Measurements from ENCODE around the gene MAPK9. TPM values are rescaled to one million over a fixed set of nuclear protein-coding genes. Genes with fewer than 3 reads are reported as not detected.
"Not testable (repeated sequence)": the region's sequence is repeated elsewhere in the genome, so short reads cannot be mapped to it uniquely, and the experiment has no call there.

Gene MAPK9
- total RNA-seq, 3 donors from 2014 or later, result 34.8 to 39.1 (median 35.8) TPM

DNA sequence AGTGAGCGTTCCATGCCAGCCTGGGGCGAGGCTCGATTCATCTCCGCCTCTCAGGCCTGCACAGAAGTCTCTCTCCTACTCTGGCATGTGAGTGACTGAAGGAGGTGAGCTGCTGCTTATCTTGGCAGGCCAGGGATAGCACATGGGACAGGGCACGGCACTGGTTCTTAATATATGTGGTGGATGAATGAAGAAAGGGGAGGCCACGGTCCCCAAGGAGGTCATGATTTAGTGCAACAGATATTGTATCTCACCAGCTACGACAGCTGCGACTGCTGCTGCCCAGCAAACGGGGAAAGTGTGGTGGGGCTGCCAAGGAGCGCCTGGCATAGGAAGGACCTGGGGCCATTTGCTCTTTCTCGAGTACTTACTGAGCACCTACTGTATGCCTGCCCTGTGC, 19.3 kb upstream of the MAPK9 start:
- Mint-ChIP-seq H3K27me3 (ENCODE audit: low read depth) (peaks cover 2% of the 10 kb centered on the region), H3K9me3 (no peaks in the 10 kb centered on the region), H3K4me1 (ENCODE audit: low read depth) (peaks cover 2% of the 10 kb centered on the region), H3K36me3 (ENCODE audit: insufficient read depth) (no peaks in the 10 kb centered on the region), H3K4me3 (no peak overlapping the region)
- ATAC-seq (no peak), DNase-seq (no peak)

DNA sequence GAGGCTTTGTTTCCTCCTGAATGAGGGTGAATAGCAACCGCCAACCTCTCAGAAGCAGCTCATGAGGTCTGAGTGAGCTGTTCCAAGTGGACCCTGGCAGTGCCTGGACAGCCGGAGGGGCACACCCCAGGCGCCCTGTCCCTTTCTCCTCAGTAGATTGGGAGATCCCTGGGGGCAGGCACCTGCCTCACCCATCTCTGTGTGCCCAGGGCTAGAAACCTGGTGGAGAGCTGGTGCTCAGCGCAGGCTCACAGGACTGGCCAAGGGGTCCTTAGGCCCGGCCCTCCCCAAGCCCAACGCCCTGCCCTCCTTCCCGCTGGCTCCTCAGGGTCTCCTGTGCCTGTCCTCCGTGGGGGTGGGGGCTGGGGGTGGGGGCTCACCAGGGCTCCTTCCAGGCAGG, 14.9 kb upstream of the MAPK9 start:
- Mint-ChIP-seq H3K4me3 (no peak overlapping the region), H3K4me1 (ENCODE audit: low read depth) (no peaks in the 10 kb centered on the region), H3K36me3 (ENCODE audit: insufficient read depth) (no peaks in the 10 kb centered on the region), H3K9me3 (no peaks in the 10 kb centered on the region), H3K27me3 (ENCODE audit: low read depth) (peaks cover 4% of the 10 kb centered on the region)
- DNase-seq (no peak), ATAC-seq (no peak)

DNA sequence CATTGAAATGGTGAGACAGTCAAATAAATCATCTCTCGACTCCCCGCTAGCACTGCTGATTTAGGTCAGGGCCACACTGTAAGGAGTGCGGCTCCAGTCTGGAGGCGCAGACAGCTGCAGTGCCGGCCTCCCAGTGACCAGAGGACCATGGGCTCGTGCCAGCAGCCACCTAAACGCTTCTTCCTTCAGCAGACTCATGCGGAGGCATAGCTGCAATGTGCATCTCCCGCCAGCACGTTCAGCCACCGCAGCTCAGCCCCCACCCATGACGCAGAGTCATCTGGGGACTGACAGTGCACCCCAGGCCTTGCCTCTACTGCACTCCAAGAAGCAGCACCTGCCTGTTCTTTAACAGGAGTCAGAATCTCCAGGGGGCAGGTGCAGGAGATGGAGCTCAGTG, 13.6 kb upstream of the MAPK9 start:
- ATAC-seq (no peak), DNase-seq (no peak)
- peaks cover 4% of the 10 kb centered on the region for H3K27me3 Mint-ChIP-seq (ENCODE audit: low read depth)
- no peaks in the 10 kb centered on the region for H3K4me1 Mint-ChIP-seq (ENCODE audit: low read depth)
- H3K9me3 Mint-ChIP-seq, result no peaks in the 10 kb centered on the region
- H3K36me3 Mint-ChIP-seq (ENCODE audit: insufficient read depth), result no peaks in the 10 kb centered on the region
- no peak overlapping the region for H3K4me3 Mint-ChIP-seq

DNA sequence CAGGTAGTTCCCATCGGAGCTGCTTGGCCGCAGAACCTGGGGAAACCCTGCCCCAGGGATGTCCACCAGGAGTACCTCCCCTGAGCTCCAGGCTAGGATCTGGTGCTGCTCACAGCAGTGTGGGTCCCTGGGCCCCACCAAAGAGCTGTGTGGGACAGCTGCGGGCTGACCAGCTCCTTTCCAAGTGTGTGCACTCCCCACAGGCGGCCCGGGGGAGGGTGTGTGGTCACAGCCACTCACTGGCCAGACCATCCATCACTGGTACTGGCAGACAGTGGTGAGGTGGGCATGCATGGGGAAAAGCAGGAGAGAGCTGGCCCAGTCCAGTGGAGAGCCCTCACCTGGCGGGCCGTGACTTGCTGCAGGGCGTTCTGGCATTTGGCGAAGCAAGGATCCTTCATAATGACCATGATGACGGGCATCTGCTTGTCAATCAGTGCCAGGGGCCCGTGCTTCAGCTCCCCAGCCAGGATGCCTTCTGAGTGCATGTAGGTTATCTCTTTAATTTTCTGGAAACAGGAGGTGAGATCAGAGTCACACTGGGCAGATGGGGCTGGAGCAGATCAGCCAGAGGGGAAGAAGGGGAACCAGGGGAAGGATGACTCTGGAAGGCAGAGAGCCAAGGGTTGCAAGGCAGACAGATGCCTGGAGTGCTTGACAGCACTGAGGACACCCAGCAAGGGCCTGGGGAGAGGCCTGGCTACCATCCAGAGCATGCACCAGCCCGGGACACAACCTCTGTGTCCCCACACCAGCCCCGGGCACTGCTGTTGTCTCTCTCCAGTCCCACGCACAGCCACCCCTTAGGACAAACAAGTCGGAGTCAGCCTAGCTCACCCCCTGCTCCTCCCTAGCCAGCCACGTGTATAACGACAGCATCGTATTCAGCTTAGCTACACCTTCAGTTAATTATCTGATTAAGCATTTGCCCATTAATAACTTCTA, 12.8 kb upstream of the MAPK9 start:
- ATAC-seq, result no peak

DNA sequence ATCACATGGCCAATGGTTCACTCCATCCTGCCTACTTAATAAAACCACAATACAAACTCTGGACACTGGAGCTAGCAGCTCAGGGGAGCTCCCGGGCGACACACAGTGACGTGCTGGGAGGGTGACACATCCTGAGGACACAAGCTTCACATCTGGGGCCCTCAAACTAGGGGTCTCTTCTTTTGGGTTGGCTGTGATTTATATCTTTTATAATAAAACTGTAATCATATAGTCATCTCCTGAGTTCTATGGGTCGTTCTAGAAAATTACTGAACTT, 12.1 kb upstream of the MAPK9 start:
- ATAC-seq, result no peak
- H3K36me3 Mint-ChIP-seq (ENCODE audit: insufficient read depth), result no peaks in the 10 kb centered on the region
- H3K27me3 Mint-ChIP-seq (ENCODE audit: low read depth), result peaks cover 4% of the 10 kb centered on the region

More for the DNA sequence above, 12.8 kb upstream of the MAPK9 start:
- no peaks in the 10 kb centered on the region for H3K4me1 Mint-ChIP-seq (ENCODE audit: low read depth)
- no peaks in the 10 kb centered on the region for H3K9me3 Mint-ChIP-seq
- H3K36me3 Mint-ChIP-seq (ENCODE audit: insufficient read depth), result no peaks in the 10 kb centered on the region
- DNase-seq, result no peak
- no peak overlapping the region for H3K4me3 Mint-ChIP-seq
- peaks cover 4% of the 10 kb centered on the region for H3K27me3 Mint-ChIP-seq (ENCODE audit: low read depth)

DNA sequence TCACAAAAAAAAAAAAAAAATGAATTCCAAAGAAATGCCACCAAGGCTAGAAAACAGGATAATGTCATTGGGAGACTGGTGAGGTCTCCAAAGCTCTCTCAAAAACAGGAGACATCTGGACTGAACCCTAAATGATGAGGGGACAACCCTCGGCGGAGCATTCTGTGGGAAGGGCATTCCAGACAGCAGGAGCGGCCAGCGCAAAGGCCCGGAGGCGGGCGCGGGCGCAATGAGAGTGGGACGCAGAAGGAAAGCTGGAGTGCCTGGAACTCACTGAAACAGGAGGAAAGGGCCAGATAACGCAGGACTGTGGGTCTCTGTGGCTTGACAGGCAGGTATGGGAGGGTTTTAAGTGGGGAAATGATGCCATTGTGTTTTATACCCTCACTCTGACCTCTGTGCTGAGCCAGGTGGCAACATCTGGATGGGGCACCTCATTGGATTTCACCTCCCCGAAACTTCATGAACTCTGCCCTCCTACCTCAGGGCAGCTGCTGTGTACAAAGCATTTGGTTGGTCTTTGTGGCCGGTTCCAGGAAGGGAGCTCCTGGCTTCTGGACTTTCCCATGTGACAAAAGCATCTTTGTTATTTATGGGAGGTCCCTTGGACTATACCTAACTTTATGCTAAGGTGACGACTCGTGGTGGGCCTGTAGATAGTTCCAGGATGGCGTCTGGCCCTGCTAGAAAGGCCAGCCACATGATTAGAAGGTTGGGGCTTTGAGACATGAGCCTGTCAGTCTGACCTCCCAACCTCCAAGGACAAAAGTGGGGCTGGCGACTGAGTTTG, 11.5 kb upstream of the MAPK9 start:
- H3K9me3 Mint-ChIP-seq, result no peaks in the 10 kb centered on the region
- DNase-seq (no peak), ATAC-seq (no peak)
- no peaks in the 10 kb centered on the region for H3K36me3 Mint-ChIP-seq (ENCODE audit: insufficient read depth)
- peaks cover 4% of the 10 kb centered on the region for H3K27me3 Mint-ChIP-seq (ENCODE audit: low read depth)
- H3K4me1 Mint-ChIP-seq (ENCODE audit: low read depth), result no peaks in the 10 kb centered on the region
- no peak overlapping the region for H3K4me3 Mint-ChIP-seq

More for the DNA sequence above, 12.1 kb upstream of the MAPK9 start:
- Mint-ChIP-seq H3K9me3 (no peaks in the 10 kb centered on the region), H3K4me1 (ENCODE audit: low read depth) (no peaks in the 10 kb centered on the region), H3K4me3 (no peak overlapping the region)
- DNase-seq, result no peak

- Mint-ChIP-seq H3K9me3 (no peaks in the 10 kb centered on the region), H3K4me3 (no peak overlapping the region), H3K36me3 (ENCODE audit: insufficient read depth) (no peaks in the 10 kb centered on the region), H3K27me3 (ENCODE audit: low read depth) (peaks cover 4% of the 10 kb centered on the region), H3K4me1 (ENCODE audit: low read depth) (no peaks in the 10 kb centered on the region)
- ATAC-seq, result no peak
- DNase-seq, result no peak
Measured at GRCh38 chr5:180302256-180302655, 10.4 kb upstream of the MAPK9 start.

DNA sequence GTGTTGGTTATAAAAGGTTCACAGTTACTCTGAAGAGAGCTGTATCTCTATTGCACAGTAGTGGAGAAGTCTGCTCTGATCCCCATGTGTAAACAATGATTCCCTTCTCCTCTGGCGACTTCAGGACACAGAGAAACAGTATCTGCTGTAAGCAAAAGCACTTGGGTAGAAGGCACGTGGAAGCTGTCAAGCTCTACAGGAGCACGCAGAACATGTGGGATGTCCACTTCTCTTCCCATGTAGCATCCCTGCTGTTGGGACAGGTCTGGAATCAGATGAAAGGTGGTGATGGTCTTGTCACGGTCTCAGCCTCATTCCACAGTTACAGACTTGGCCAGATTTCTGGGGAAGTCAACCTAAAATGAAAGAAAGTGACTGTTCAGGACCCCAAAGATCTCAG, 9.4 kb upstream of the MAPK9 start:
- Mint-ChIP-seq H3K27me3 (ENCODE audit: low read depth) (peaks cover 4% of the 10 kb centered on the region), H3K4me3 (no peak overlapping the region), H3K36me3 (ENCODE audit: insufficient read depth) (no peaks in the 10 kb centered on the region), H3K9me3 (no peaks in the 10 kb centered on the region), H3K4me1 (ENCODE audit: low read depth) (no peaks in the 10 kb centered on the region)
- ATAC-seq (no peak), DNase-seq (no peak)

DNA sequence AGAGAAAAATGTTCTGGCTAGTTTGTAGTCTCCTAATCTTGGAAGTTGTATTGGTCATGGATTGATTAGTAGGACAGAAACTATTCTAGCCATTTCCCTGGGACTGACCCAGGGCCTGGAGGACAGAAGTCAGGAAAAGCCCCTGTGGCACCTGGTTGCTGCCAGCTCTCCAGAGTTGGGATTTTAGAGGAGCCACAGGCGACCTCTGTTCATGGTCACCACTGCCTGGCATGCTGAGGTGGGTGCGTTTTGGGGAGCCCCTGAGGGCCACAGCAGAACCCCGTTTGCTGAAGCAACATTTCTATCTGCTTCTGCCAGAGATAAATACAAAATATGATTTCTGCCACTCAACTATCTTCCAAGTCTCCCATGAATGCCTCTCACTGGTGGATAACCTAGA, 7.6 kb upstream of the MAPK9 start:
- ATAC-seq, result no peak
- Mint-ChIP-seq H3K27me3 (ENCODE audit: low read depth) (peaks cover 2% of the 10 kb centered on the region), H3K4me3 (no peak overlapping the region), H3K9me3 (no peaks in the 10 kb centered on the region), H3K4me1 (ENCODE audit: low read depth) (peaks cover under 1% of the 10 kb centered on the region), H3K36me3 (ENCODE audit: insufficient read depth) (no peaks in the 10 kb centered on the region)
- no peak for DNase-seq

GRCh38 chr5:180299014-180299413, 7.1 kb upstream of the MAPK9 start:
- not testable (repeated sequence) for H3K36me3 Mint-ChIP-seq (ENCODE audit: insufficient read depth); H3K4me1 Mint-ChIP-seq (ENCODE audit: low read depth); ATAC-seq; H3K27me3 Mint-ChIP-seq (ENCODE audit: low read depth); H3K9me3 Mint-ChIP-seq; H3K4me3 Mint-ChIP-seq; DNase-seq

DNA sequence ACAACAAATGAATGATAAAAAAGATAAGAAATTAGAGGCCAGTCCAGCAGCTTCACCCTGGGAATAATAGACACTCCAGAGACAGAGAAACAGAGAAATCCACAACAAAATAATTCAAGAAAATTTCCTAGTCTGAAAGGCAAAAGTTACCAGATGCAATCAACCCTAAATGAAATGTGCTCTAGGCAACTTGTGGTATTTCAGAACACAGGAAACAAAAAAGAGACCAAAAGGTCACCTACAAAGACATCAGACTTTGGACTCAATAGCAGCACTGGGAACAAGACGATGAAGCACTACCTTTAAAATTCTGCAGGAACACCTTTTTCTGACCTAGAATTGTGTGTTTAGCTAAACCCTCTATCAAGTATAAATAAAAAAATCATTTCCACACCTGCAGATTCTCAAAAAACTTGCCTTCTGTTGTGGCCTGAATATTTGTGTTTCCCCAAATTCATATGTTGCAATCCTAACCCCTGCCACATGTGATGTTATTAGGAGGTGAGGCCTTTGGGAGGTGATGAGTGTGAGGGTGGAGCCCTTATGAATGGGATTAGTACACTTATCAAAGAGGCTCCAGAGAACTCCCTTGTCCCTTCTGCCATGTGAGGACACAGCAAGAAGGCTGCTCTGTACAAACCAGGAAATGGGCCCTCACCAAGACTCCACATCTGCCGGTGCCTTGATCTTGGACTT, 5.9 kb upstream of the MAPK9 start:
- Mint-ChIP-seq H3K36me3 (ENCODE audit: insufficient read depth) (no peaks in the 10 kb centered on the region), H3K9me3 (no peaks in the 10 kb centered on the region), H3K27me3 (ENCODE audit: low read depth) (peaks cover 2% of the 10 kb centered on the region), H3K4me1 (ENCODE audit: low read depth) (peaks cover 10% of the 10 kb centered on the region), H3K4me3 (no peak overlapping the region)
- ATAC-seq, result no peak
- no peak for DNase-seq

GRCh38 chr5:180296771-180297170, 4.9 kb upstream of the MAPK9 start:
- DNase-seq (no peak), ATAC-seq (no peak)
- Mint-ChIP-seq H3K9me3 (no peaks in the 10 kb centered on the region), H3K4me3 (no peak overlapping the region), H3K4me1 (ENCODE audit: low read depth) (peaks cover 12% of the 10 kb centered on the region), H3K36me3 (ENCODE audit: insufficient read depth) (no peaks in the 10 kb centered on the region), H3K27me3 (ENCODE audit: low read depth) (no peaks in the 10 kb centered on the region)

DNA sequence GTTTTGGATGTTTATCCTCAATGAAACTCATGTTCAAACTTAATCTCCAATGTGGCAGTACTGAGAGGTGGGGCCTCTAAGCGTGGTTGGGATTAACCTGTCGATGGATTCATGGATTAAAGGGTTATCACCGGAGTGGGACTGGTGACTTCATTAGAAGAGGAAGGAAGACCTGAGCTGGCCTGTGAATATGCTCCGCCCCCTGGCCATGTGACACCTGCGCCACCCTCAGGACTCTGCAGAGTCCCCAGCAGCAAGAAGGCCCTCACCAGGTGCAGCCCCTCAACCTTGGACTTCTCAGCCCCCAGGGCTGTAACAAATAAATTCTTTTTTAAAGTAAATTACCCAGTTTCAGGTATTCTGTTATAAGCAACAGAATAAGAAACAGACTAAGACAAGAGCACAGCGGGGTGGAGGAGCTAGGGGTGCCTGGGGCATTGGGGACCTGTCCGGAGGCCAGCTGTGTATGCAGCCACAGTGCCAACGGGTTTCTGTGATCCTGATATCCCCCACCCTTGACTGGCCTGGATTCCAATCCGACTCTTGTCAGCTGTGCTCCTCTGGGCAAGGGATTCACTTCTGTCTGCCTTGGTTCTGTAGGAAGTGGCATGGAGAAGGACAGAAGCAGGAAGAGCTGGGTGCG, 3.2 kb upstream of the MAPK9 start:
- ATAC-seq (no peak), DNase-seq (no peak)
- H3K4me1 Mint-ChIP-seq (ENCODE audit: low read depth), result peaks cover 22% of the 10 kb centered on the region
- no peaks in the 10 kb centered on the region for H3K36me3 Mint-ChIP-seq (ENCODE audit: insufficient read depth)
- H3K9me3 Mint-ChIP-seq, result no peaks in the 10 kb centered on the region
- H3K4me3 Mint-ChIP-seq, result no peak overlapping the region
- H3K27me3 Mint-ChIP-seq (ENCODE audit: low read depth), result no peaks in the 10 kb centered on the region

GRCh38 chr5:180294411-180294810, 2.5 kb upstream of the MAPK9 start:
- Mint-ChIP-seq H3K4me1 (ENCODE audit: low read depth) (peaks cover 29% of the 10 kb centered on the region), H3K4me3 (no peak overlapping the region), H3K36me3 (ENCODE audit: insufficient read depth) (no peaks in the 10 kb centered on the region), H3K9me3 (no peaks in the 10 kb centered on the region), H3K27me3 (ENCODE audit: low read depth) (no peaks in the 10 kb centered on the region)
- no peak for ATAC-seq
- DNase-seq, result no peak
